Osteoblast (primary cell): Measurements from ENCODE around the gene SUGT1. TPM values are rescaled to one million over a fixed set of nuclear protein-coding genes. Genes with fewer than 3 reads are reported as not detected.
A peak's percentile ranks its signal among the peaks of the same experiment; 100 is the strongest.

Experiments used
- DNase-seq: peaks from one replicate; pipeline ENCODE4 v3.0.0; 2011; ENCODE audit warnings: low spot score, mixed read lengths; ENCODE audit not compliant: insufficient read length; ENCODE audit errors: missing footprints
- H2AFZ ChIP-seq: 2 replicates; pipeline ENCODE4 v1.6.0; 2011; ENCODE audit warnings: mild to moderate bottlenecking, low read length
- H3K27ac ChIP-seq: 2 replicates; pipeline ENCODE4 v1.5.1; 2011; ENCODE audit warnings: mild to moderate bottlenecking, low read depth, low read length, moderate library complexity
- H3K27me3 ChIP-seq: 2 replicates; pipeline ENCODE4 v1.6.0; 2012; ENCODE audit warnings: mild to moderate bottlenecking, control low read depth, inconsistent platforms, low read length, moderate library complexity; ENCODE audit not compliant: insufficient read depth
- H3K36me3 ChIP-seq: 2 replicates; pipeline ENCODE4 v1.5.1; 2011; ENCODE audit warnings: mild to moderate bottlenecking, low read length, control low read depth, moderate library complexity; ENCODE audit not compliant: insufficient read depth
- H3K4me1 ChIP-seq: 2 replicates; pipeline ENCODE4 v1.5.1; 2011; ENCODE audit warnings: mild to moderate bottlenecking, low read length, control low read depth, moderate library complexity; ENCODE audit not compliant: insufficient read depth
- H3K4me2 ChIP-seq: 2 replicates; pipeline ENCODE4 v1.6.0; 2011; ENCODE audit warnings: mild to moderate bottlenecking, low read length; ENCODE audit not compliant: insufficient read depth
- H3K4me3 ChIP-seq: fragments of 200-600 bp; sonication (generic); 3 replicates; pipeline ENCODE4 v1.5.1; 2012; ENCODE audit warnings: mild to moderate bottlenecking, low read length, inconsistent platforms; ENCODE audit not compliant: insufficient read depth
- H3K79me2 ChIP-seq: 2 replicates; pipeline ENCODE4 v1.6.0; 2012; ENCODE audit warnings: mild to moderate bottlenecking, low read length, control low read depth, inconsistent platforms; ENCODE audit not compliant: insufficient read depth
- H3K9me3 ChIP-seq: 2 replicates; pipeline ENCODE4 v1.5.1; 2011; ENCODE audit warnings: low read depth, low read length, control low read depth
- H4K20me1 ChIP-seq: 2 replicates; pipeline ENCODE4 v1.6.0; 2012; ENCODE audit warnings: mild to moderate bottlenecking, low read length, control low read depth; ENCODE audit not compliant: insufficient read depth
- total RNA-seq: library from RNA; depleted of rRNA; stranded (reverse); fragments of >200 nt; gene quantifications from 2 replicates; pipeline ENCODE4 v1.2.3, GENCODE V29; 2012
- TF ChIP-seq, protein P1 (sequence below): IDR thresholded peaks from 2 replicates; pipeline ENCODE4 v1.5.1; 2011; ENCODE audit warnings: mild to moderate bottlenecking, low read depth, low read length, moderate library complexity; ENCODE audit errors: extremely low read depth

Gene SUGT1
- total RNA-seq, 1 donor, result 30.4 TPM

DNA sequence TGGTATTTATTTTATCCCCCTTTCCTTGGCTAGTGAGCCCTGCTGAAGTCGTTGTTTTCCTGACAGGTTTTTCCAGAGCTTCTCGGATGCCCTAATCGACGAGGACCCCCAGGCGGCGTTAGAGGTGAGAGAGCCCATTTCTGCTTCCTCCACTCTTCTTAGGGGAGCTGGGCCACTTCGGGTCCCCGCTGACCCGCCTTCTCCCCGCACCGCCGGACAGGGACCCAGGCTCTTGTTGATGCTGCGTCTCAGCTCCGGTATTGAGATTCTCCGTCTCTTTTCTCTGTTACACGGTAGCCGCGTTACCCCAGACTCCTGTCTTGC, 306 bp downstream of the SUGT1 start:
- TF ChIP-seq, protein P1, sequence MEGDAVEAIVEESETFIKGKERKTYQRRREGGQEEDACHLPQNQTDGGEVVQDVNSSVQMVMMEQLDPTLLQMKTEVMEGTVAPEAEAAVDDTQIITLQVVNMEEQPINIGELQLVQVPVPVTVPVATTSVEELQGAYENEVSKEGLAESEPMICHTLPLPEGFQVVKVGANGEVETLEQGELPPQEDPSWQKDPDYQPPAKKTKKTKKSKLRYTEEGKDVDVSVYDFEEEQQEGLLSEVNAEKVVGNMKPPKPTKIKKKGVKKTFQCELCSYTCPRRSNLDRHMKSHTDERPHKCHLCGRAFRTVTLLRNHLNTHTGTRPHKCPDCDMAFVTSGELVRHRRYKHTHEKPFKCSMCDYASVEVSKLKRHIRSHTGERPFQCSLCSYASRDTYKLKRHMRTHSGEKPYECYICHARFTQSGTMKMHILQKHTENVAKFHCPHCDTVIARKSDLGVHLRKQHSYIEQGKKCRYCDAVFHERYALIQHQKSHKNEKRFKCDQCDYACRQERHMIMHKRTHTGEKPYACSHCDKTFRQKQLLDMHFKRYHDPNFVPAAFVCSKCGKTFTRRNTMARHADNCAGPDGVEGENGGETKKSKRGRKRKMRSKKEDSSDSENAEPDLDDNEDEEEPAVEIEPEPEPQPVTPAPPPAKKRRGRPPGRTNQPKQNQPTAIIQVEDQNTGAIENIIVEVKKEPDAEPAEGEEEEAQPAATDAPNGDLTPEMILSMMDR, result no peak
- H3K4me1 ChIP-seq, result peaks cover 18% of the 10 kb centered on the region
- peaks cover 76% of the 10 kb centered on the region for H3K79me2 ChIP-seq
- H3K27ac ChIP-seq, result peak overlapping the region; percentile 99
- no peaks in the 10 kb centered on the region for H3K9me3 ChIP-seq
- H2AFZ ChIP-seq, result peak overlapping the region; percentile 94
- H3K4me2 ChIP-seq, result peak overlapping the region; percentile 86
- H3K27me3 ChIP-seq, result no peaks in the 10 kb centered on the region
- DNase-seq, result peak; percentile 57
- H3K36me3 ChIP-seq, result peaks cover 8% of the 10 kb centered on the region
- peaks cover 14% of the 10 kb centered on the region for H4K20me1 ChIP-seq
- peak overlapping the region; percentile 84 for H3K4me3 ChIP-seq

DNA sequence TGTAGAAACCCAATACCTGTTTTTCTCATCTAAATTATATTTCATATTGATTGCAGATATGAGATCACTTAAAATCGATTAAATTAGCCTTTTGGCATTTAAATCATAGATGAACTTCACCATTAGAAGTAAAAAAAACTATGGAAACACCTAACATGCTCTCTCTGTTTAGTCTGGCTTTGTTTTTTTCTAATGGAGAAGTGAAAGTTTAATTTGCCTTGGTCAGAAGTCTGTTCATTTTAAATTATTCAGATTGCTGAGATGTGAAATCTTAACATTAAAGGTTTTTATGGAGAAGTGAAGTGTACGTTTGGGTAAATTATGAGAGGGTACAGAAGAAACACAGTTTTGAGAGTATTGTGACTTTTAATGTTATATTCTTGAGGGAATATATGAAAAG, 6.7 kb downstream of the SUGT1 start:
- H3K4me3 ChIP-seq, result no peak overlapping the region
- no peak overlapping the region for H3K4me2 ChIP-seq
- peaks cover 3% of the 10 kb centered on the region for H3K4me1 ChIP-seq
- H3K27me3 ChIP-seq, result no peaks in the 10 kb centered on the region
- no peak for DNase-seq
- no peaks in the 10 kb centered on the region for H3K9me3 ChIP-seq
- H3K79me2 ChIP-seq, result peaks cover 39% of the 10 kb centered on the region
- H4K20me1 ChIP-seq, result peaks cover 14% of the 10 kb centered on the region
- TF ChIP-seq, protein P1, result no peak
- peaks cover 48% of the 10 kb centered on the region for H3K36me3 ChIP-seq
- no peak overlapping the region for H2AFZ ChIP-seq
- no peak overlapping the region for H3K27ac ChIP-seq

DNA sequence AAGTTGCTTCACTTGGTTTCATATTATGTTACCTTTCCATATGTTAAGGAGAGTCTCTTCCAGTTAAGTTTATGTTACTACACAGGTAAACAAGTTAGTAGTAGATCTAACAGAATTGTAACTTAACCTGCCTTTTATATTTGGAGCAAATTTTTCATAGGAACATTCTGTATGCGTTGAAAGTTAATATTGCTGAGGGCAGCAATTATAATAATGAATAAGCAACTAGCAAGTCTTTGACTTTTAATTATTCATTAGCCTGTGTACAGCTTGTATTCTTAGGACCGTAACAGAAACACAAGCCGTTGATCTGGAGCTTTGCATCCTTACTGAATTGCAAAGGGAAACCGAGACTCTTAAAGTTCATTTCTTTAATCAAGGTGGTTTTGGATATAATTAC, 11.6 kb downstream of the SUGT1 start:
- no peak overlapping the region for H3K4me2 ChIP-seq
- H3K27me3 ChIP-seq, result no peaks in the 10 kb centered on the region
- TF ChIP-seq, protein P1, result no peak
- no peaks in the 10 kb centered on the region for H3K79me2 ChIP-seq
- H3K9me3 ChIP-seq, result no peaks in the 10 kb centered on the region
- no peak overlapping the region for H3K27ac ChIP-seq
- H3K4me3 ChIP-seq, result no peak overlapping the region
- H2AFZ ChIP-seq, result no peak overlapping the region
- no peaks in the 10 kb centered on the region for H4K20me1 ChIP-seq
- H3K36me3 ChIP-seq, result peaks cover 89% of the 10 kb centered on the region
- no peak for DNase-seq
- H3K4me1 ChIP-seq, result no peaks in the 10 kb centered on the region

DNA sequence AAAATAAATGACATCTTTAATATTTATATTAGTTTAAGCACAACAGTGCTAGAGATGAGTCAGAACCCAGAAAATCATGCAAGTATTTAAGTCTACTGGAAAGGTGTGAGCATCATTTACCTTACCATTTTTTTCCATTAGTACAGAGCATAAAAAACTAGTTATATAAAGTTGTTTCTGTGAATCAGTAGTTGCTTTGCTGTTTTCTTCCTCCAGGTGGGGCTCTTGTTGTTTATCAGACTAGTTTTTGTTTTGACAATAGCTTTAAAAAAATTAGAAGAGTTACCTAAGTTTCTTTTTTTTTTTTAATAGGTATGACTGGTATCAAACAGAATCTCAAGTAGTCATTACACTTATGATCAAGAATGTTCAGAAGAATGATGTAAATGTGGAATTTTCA, 12.7 kb downstream of the SUGT1 start:
- Histone ChIP-seq H3K36me3 (peaks cover 83% of the 10 kb centered on the region), H3K79me2 (peaks cover under 1% of the 10 kb centered on the region)
- peak; percentile 74 for DNase-seq

More for the DNA sequence above, 12.7 kb downstream of the SUGT1 start:
- Histone ChIP-seq H3K27ac (no peak overlapping the region), H2AFZ (no peak overlapping the region), H3K27me3 (no peaks in the 10 kb centered on the region), H3K4me1 (no peaks in the 10 kb centered on the region), H3K4me2 (no peak overlapping the region), H3K4me3 (no peak overlapping the region), H4K20me1 (peaks cover 2% of the 10 kb centered on the region), H3K9me3 (no peaks in the 10 kb centered on the region)
- TF ChIP-seq, protein P1, result peak; percentile 47
